Thoracic aorta (tissue), 2 donors: ENCODE results near the gene GSTA4. TPM values are rescaled to one million over a fixed set of nuclear protein-coding genes. Genes with fewer than 3 reads are reported as not detected.
"Not testable (repeated sequence)": the region's sequence is repeated elsewhere in the genome, so short reads cannot be mapped to it uniquely, and the experiment has no call there.

Experiments used
- ATAC-seq: fragments of 150-250 bp; one replicate; pipeline ENCODE4 v1.8.0; 2017; ENCODE audit warnings: low read depth; ENCODE audit not compliant: insufficient number of reproducible peaks, low FRiP score
- DNase-seq: peaks from one replicate; pipeline ENCODE4 v3.0.0-alpha.2; 2020; ENCODE audit warnings: low spot score
- H3K27ac ChIP-seq, 2 donors: fragments of 200-600 bp; sonication (generic); 1 replicate in 1 of 2; 2 replicates in 1 of 2; pipeline ENCODE4 v1.5.1; 2016; ENCODE audit warnings: mild to moderate bottlenecking in 2 of 2, moderate library complexity in 2 of 2
- H3K27me3 ChIP-seq: fragments of 200-600 bp; sonication (generic); replicated peaks from 2 replicates; pipeline ENCODE4 v1.6.0; 2016; ENCODE audit warnings: mild to moderate bottlenecking; ENCODE audit not compliant: insufficient read depth
- H3K36me3 ChIP-seq: fragments of 200-600 bp; sonication (generic); one replicate; pipeline ENCODE4 v1.5.1; 2016
- H3K4me1 ChIP-seq, 2 donors: fragments of 200-600 bp; sonication (generic); 1 replicate in 1 of 2; 2 replicates in 1 of 2; pipeline versions ENCODE4 v1.5.1 to v1.6.0; 2016; ENCODE audit warnings: low read depth in 2 of 2, mild to moderate bottlenecking in 1 of 2; ENCODE audit not compliant: control insufficient read depth in 1 of 2
- H3K4me3 ChIP-seq: fragments of 200-600 bp; sonication (generic); 2 replicates; pipeline ENCODE4 v1.5.1; 2016; ENCODE audit warnings: mild to moderate bottlenecking
- H3K9me3 ChIP-seq: fragments of 200-600 bp; sonication (generic); 2 replicates; pipeline ENCODE4 v1.5.1; 2016
- CTCF ChIP-seq: fragments of 200-600 bp; sonication (generic); IDR thresholded peaks from one replicate; pipeline ENCODE4 v1.5.1; 2019; ENCODE audit warnings: antibody characterized with exemption
- total RNA-seq, 2 donors: library from RNA; depleted of rRNA; stranded (reverse); fragments of >200 nt; gene quantifications; one replicate each; pipeline versions ENCODE4 v1.1.0 to v1.2.3, GENCODE V29; 2016

The GSTA4 gene
- 10 to 100 TPM; 18.1 to 19.4 TPM for total RNA-seq

- peaks cover 6 to 43% of the 10 kb centered on the region in 2 donors for H3K4me1 ChIP-seq
- H3K4me3 ChIP-seq: peak within 1 kb of the TSS; percentile 76
- peak within 1 kb of the TSS; percentile 93 to 96 for H3K27ac ChIP-seq
- H3K36me3 ChIP-seq, H3K9me3 ChIP-seq, H3K27me3 ChIP-seq: not testable (repeated sequence)
- peak; percentile 74 for TF ChIP-seq CTCF
- ATAC-seq: peak; percentile 97
- peak; percentile 89 for DNase-seq
Observed at GRCh38 chr6:52995089-52995912, at the start of gene GSTA4. GSTA4 (minus strand) TSS chr6:52995284; CDS start chr6:52994243, 1,041 bp downstream.

GRCh38 chr6:53044572-53044971 lies 49.5 kb upstream of the GSTA4 start:
- DNase-seq: no peak
- peaks cover 4% of the 10 kb centered on the region for H3K36me3 ChIP-seq
- H3K9me3 ChIP-seq: no peaks in the 10 kb centered on the region
- H3K4me1 ChIP-seq: peaks cover 23 to 34% of the 10 kb centered on the region in 2 donors
- no peak overlapping the region for H3K4me3 ChIP-seq
- no peak for ATAC-seq
- H3K27me3 ChIP-seq: no peaks in the 10 kb centered on the region
- no peak for TF ChIP-seq CTCF
- no peak overlapping the region for H3K27ac ChIP-seq

GRCh38 chr6:53044071-53044470 lies 49.0 kb upstream of the GSTA4 start:
- peak overlapping the region in 1 of 2 donors; percentile 63 for H3K27ac ChIP-seq
- no peak for ATAC-seq
- TF ChIP-seq CTCF: no peak
- DNase-seq: no peak
- H3K27me3 ChIP-seq: no peaks in the 10 kb centered on the region
- H3K36me3 ChIP-seq: peaks cover 9% of the 10 kb centered on the region
- no peaks in the 10 kb centered on the region for H3K9me3 ChIP-seq
- no peak overlapping the region for H3K4me3 ChIP-seq
- peaks cover 23 to 34% of the 10 kb centered on the region in 2 donors for H3K4me1 ChIP-seq

GRCh38 chr6:53043581-53043980 lies 48.5 kb upstream of the GSTA4 start:
- H3K27me3 ChIP-seq: no peaks in the 10 kb centered on the region
- TF ChIP-seq CTCF: no peak
- H3K27ac ChIP-seq: peak overlapping the region; percentile 47 to 63
- no peak for DNase-seq
- ATAC-seq: no peak
- peak overlapping the region; percentile 18 for H3K4me3 ChIP-seq
- peaks cover 23 to 34% of the 10 kb centered on the region in 2 donors for H3K4me1 ChIP-seq
- peaks cover 9% of the 10 kb centered on the region for H3K36me3 ChIP-seq
- H3K9me3 ChIP-seq: no peaks in the 10 kb centered on the region

- Histone ChIP-seq H3K27me3 (no peaks in the 10 kb centered on the region), H3K36me3 (peaks cover 9% of the 10 kb centered on the region), H3K4me3 (peak overlapping the region; percentile 20), H3K4me1 (peaks cover 23 to 34% of the 10 kb centered on the region in 2 donors), H3K27ac (peak overlapping the region; percentile 39 to 49), H3K9me3 (no peaks in the 10 kb centered on the region)
- DNase-seq (no peak), ATAC-seq (peak; percentile 62)
- TF ChIP-seq CTCF: no peak
Observed at GRCh38 chr6:53042112-53042511, 47.0 kb upstream of the GSTA4 start.
